ENCODE results near the gene SPNS1.
"Not testable (repeated sequence)": the region's sequence is repeated elsewhere in the genome, so short reads cannot be mapped to it uniquely, and the experiment has no call there.

The SPNS1 gene

GRCh38 chr16:28938721-28939120 is 35.9 kb upstream of the SPNS1 start:
- H3K4me3 ChIP-seq (ENCODE audit: low read depth, low read length): no peak overlapping the region
- no peak for TF ChIP-seq CTCF (IDR thresholded peaks at IDR 0.05; ENCODE audit: low read depth, low read length)

- not testable (repeated sequence) for H3K4me3 ChIP-seq (ENCODE audit: low read depth, low read length)
Observed at GRCh38 chr16:28939825-28940224, 34.8 kb upstream of the SPNS1 start.

GRCh38 chr16:28943281-28943680 is 31.3 kb upstream of the SPNS1 start:
- TF ChIP-seq CTCF (IDR thresholded peaks at IDR 0.05; ENCODE audit: low read depth, low read length): no peak
- no peak overlapping the region for H3K4me3 ChIP-seq (ENCODE audit: low read depth, low read length)

GRCh38 chr16:28946681-28947080 is 27.9 kb upstream of the SPNS1 start:
- TF ChIP-seq CTCF (IDR thresholded peaks at IDR 0.05; ENCODE audit: low read depth, low read length): no peak
- no peak overlapping the region for H3K4me3 ChIP-seq (ENCODE audit: low read depth, low read length)

- TF ChIP-seq CTCF (IDR thresholded peaks at IDR 0.05; ENCODE audit: low read depth, low read length): no peak
- H3K4me3 ChIP-seq (ENCODE audit: low read depth, low read length): peak within 1 kb of the TSS; percentile 93
Observed at GRCh38 chr16:28950648-28951409, 23.7 kb upstream of the SPNS1 start, which contains the start of gene NFATC2IP. TSS of gene NFATC2IP (plus strand) at chr16:28950937. CDS start at chr16:28951012, 75 bp downstream.

- H3K4me3 ChIP-seq (ENCODE audit: low read depth, low read length): peak overlapping the region; percentile 93
- TF ChIP-seq CTCF (IDR thresholded peaks at IDR 0.05; ENCODE audit: low read depth, low read length): no peak
Observed at GRCh38 chr16:28951410-28951943, 23.1 kb upstream of the SPNS1 start.

GRCh38 chr16:28958216-28958615 is 16.4 kb upstream of the SPNS1 start:
- TF ChIP-seq CTCF (IDR thresholded peaks at IDR 0.05; ENCODE audit: low read depth, low read length): no peak
- H3K4me3 ChIP-seq (ENCODE audit: low read depth, low read length): no peak overlapping the region
